HG02623 (cell line): ENCODE data around the gene SLC7A1.

Experiments used
- ATAC-seq: cut with Tn5 transposase; IDR thresholded peaks from one replicate; pipeline ENCODE4 v1.9.1; 2021; ENCODE audit warnings: moderate library complexity; ENCODE audit not compliant: unreplicated experiment

Gene SLC7A1

GRCh38 chr13:29513002-29513980 lies 82.2 kb downstream of the SLC7A1 start:
- ATAC-seq, result no peak

GRCh38 chr13:29511980-29512379 lies 83.5 kb downstream of the SLC7A1 start:
- no peak for ATAC-seq

- no peak for ATAC-seq
Measured at GRCh38 chr13:29511106-29511796, 84.2 kb downstream of the SLC7A1 start.

- ATAC-seq, result no peak
Measured at GRCh38 chr13:29510651-29511084, 84.8 kb downstream of the SLC7A1 start.

- ATAC-seq, result no peak
Measured at GRCh38 chr13:29509999-29510589, 85.4 kb downstream of the SLC7A1 start.

DNA sequence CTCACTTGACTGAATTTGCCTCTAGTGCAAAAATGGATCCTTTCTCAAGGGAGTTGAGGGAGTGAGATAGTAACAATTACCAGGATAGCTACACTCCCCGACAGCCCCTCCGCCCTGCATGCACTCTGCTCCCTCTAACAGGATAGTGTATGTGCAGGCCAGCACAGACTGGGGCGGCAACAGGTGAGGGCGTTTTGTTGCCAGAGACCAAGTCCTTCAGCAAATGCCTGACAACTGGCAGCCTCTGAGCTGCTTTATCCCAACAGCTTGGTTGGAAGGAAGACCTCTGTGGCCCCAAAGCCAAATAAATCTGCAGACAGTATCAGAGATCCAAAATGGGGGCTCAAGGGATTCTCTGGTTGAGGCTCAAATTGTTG lies 86.6 kb downstream of the SLC7A1 start:
- no peak for ATAC-seq

GRCh38 chr13:29508130-29508875 lies 87.2 kb downstream of the SLC7A1 start:
- ATAC-seq, result no peak

GRCh38 chr13:29507356-29507755 lies 88.1 kb downstream of the SLC7A1 start:
- ATAC-seq, result no peak

DNA sequence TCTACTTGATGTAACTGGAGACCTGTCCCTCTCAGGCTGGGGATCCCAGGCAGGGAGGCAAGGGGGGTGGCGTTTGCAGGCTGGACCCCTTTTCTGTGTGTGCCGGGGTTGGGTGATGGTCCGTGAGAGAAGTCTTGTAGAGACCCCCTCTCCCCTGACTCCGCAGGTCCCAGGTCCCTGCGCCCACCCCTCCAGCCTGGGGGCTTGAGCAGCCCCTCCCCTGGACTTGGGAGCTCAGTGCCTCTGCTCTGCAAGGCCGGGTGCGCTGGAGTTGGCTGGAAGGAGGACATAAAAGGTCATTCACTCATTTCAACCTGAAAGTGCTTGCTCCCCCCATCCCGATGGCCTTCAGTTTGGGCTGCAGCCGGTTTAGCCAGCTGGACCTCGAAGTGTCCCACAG lies 89.5 kb downstream of the SLC7A1 start:
- no peak for ATAC-seq

GRCh38 chr13:29505511-29505910 lies 90.0 kb downstream of the SLC7A1 start:
- ATAC-seq, result no peak

GRCh38 chr13:29504691-29505090 lies 90.8 kb downstream of the SLC7A1 start:
- no peak for ATAC-seq

DNA sequence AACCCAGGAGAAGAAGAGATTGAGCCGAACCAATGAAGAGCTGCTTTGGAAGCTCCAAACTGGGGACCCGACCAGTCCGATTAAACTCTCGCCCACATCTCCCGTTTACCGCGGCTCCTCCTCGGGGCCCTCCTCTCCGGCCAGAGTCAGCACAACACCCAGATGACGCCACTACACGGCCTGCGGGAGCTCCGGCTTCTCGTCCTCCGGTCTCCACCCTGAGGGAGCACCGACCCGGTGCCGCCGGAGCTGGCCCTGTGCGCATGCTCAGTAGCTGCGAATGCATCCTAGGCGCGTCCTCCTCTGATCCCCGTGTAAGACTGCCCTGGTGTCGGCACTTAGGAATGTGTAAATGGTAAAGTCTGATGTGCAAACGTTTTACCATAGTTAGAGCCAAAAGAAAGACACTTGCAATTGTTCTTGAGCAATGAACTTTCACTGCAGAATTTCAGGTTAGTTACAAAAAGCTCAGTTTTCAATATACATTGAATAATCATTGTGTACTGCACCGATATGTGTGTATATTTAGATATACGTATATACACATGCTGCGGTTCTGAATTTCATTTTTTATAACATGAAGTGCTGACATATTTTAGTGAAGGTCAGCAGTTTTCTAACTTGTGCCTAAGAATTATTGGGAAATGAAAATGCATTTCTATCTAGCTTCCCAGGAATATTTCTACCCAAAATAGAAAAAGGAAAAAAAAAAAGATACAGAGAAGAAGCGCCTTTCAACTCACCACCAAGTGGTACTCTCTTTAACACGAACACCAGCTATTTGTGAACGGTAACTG lies 92.2 kb downstream of the SLC7A1 start:
- no peak for ATAC-seq

- ATAC-seq, result no peak
Measured at GRCh38 chr13:29502391-29503008, 93.0 kb downstream of the SLC7A1 start.

DNA sequence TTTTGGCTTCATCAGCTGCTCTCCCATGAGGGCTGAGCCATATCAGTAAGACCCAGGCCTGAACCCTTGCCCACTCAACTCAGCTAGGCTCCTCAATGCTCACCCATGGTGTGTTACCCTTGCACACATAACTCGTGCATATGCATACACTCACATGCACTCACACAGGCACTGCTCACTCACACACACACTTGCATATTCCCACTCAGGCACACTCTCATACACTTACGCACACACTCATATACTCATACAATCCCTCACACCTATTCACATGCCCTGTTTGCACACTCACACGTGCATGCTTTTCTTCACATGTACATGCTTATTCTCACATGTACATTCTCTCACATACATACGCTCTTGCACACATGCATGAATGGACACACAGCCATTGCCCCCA lies 93.8 kb downstream of the SLC7A1 start:
- no peak for ATAC-seq

- ATAC-seq, result no peak
Measured at GRCh38 chr13:29500386-29500785, 95.1 kb downstream of the SLC7A1 start.

- ATAC-seq, result no peak
Measured at GRCh38 chr13:29499506-29500165, 95.9 kb downstream of the SLC7A1 start.

DNA sequence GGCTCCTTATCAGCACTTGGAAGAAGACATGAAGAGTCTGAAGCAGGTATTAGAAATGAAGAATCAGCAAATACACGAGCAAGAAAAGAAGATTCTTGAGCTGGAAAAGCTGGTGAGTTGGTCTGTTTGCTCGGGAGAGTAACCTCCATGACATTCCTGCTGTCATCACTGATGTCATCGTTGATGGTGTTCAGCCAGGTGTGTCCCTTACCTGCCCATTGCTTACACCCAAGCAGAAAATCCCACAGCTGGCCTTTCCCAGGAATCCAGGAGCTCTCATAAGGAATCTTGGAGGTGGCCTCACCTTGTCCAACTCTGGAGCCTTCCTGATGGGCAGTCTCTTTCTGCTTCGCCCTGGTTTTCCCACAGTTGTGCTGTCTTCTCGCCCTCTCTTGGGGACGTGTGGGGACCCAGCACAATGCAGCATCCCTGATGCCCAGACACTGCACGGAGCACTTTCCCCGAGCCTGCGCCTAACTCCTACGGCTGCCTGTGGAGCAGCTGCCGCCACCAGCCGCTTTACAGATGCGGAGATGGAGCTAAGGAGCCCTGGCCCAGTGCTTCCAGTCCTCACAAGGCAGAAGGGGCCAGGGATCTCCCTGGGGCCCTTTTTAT lies 97.0 kb downstream of the SLC7A1 start:
- no peak for ATAC-seq

DNA sequence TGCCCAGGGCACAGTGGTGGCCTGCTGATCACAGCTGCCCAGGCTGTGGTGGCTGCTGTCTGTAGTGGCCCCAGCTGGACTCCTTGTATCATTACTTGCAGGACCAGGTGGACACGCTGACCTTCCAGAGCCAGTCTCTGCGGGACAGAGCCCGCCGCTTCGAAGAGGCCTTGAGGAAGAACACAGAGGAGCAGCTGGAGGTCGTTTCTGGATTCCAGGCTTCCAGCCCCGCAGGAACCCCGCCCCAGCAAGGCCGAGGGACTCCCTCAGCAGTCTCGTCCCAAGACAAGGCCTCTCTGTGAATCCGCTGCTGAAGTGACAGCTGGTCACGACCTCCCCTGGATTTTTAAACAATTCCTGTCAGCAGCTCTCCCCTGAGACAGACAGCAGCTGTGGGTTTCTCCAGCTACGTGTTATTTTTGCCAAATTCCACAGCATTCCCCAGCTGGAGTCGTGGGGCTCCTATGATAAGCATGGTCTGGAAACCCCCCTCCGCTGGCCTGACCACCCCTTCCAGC lies 98.3 kb downstream of the SLC7A1 start:
- no peak for ATAC-seq
